Heart left ventricle (tissue), 16 donors: ENCODE results near the gene CYB5RL. TPM values are rescaled to one million over a fixed set of nuclear protein-coding genes. Genes with fewer than 3 reads are reported as not detected.
A peak's percentile ranks its signal among the peaks of the same experiment; 100 is the strongest.

Source experiments
- ATAC-seq, 4 donors: fragments of 200-7000 bp; cut with Tn5 transposase; one replicate each; pipeline ENCODE4 v1.9.1; 2020 to 2022; ENCODE audit warnings: moderate library complexity in 4 of 4, mild to moderate bottlenecking in 3 of 4, moderate number of reproducible peaks in 1 of 4
- DNase-seq, 5 donors: peaks; one replicate each; pipeline ENCODE4 v3.0.0-alpha.2; 2020
- H3K27ac ChIP-seq, 12 donors: fragments of 200-600 bp; sonication (generic) in 4 of 12; one replicate each; pipeline versions ENCODE4 v1.5.0 to v1.8.0; 2016 to 2022; ENCODE audit warnings: mild to moderate bottlenecking in 2 of 12
- H3K27me3 ChIP-seq, 9 donors: fragments of 200-600 bp; sonication (generic) in 2 of 9; one replicate each; pipeline versions ENCODE4 v1.5.1 to v1.8.0; 2016 to 2022; ENCODE audit warnings: mild to moderate bottlenecking in 3 of 9
- H3K36me3 ChIP-seq, 9 donors: fragments of 200-600 bp; sonication (generic) in 2 of 9; one replicate each; pipeline versions ENCODE4 v1.5.0 to v1.8.0; 2018 to 2022; ENCODE audit warnings: mild to moderate bottlenecking in 2 of 9
- H3K4me1 ChIP-seq, 12 donors: fragments of 200-600 bp; sonication (generic) in 4 of 12; one replicate each; pipeline versions ENCODE4 v1.5.0 to v1.8.0; 2016 to 2022; ENCODE audit warnings: mild to moderate bottlenecking in 3 of 12
- H3K4me3 ChIP-seq, 12 donors: fragments of 200-600 bp; sonication (generic) in 4 of 12; one replicate each; pipeline versions ENCODE4 v1.5.0 to v1.8.0; 2017 to 2022; ENCODE audit warnings: mild to moderate bottlenecking in 9 of 12, moderate library complexity in 4 of 12
- H3K9me3 ChIP-seq, 12 donors: fragments of 200-600 bp; sonication (generic) in 4 of 12; one replicate each; pipeline versions ENCODE4 v1.5.0 to v1.8.0; 2016 to 2022; ENCODE audit warnings: mild to moderate bottlenecking in 1 of 12
- POLR2A ChIP-seq, 2 donors: fragments of 450-650 bp; IDR thresholded peaks; one replicate each; pipeline ENCODE4 v1.6.1; 2017; ENCODE audit warnings: antibody characterized with exemption in 2 of 2, mild to moderate bottlenecking in 2 of 2, moderate library complexity in 2 of 2
- WGBS, 4 donors: extraction: QIAGEN DNeasy Blood & Tissue Kit in 2 of 4; methylation state at CpG; one replicate each; pipeline versions ENCODE4 v1.1.5 to v1.1.7; 2013 to 2018; 5-methylcytosine and 5-hydroxymethylcytosine counted together
- intact Hi-C, 10 donors: fragments of 100-400 bp; cut with DNase I; formaldehyde crosslinking; loops; one replicate each; pipeline versions ENCODE4 v1.11.1 to v1.14.2; 2022
- polyA plus RNA-seq, 2 donors: library from polyadenylated mRNA; stranded (reverse); fragments of 200-250 nt; gene quantifications; one replicate each; pipeline ENCODE4 v1.2.3, GENCODE V29; 2013
- total RNA-seq, 9 donors: library from RNA; depleted of rRNA in 2 of 9; stranded (reverse); fragments of >200 nt in 2 of 9; fragmentation: NEBNext Ultra II Directional in 3 of 9; extraction: Animal tissue kit (Norgen Biotek cat#: 25700) in 3 of 9; gene quantifications; one replicate each; pipeline versions ENCODE4 v1.1.0 to v1.2.4, GENCODE V29; 2016 to 2023
- TF ChIP-seq, protein P1 (sequence below), 12 donors: fragments of 200-600 bp; sonication (generic) in 4 of 12; IDR thresholded peaks; one replicate each; pipeline versions ENCODE4 v1.5.0 to v1.8.0; 2018 to 2022; ENCODE audit warnings: antibody characterized with exemption in 12 of 12, mild to moderate bottlenecking in 5 of 12
- donor health status: ischemic (EF 13 %, LVEDD 7.1; RV severe dilation, severe dysfunction).
- donor health status: healthy with polysubstance abuse.
- donor health status: DM: no; HTN: yes; CAD: no.
- donor health status: DM: no; HTN: no; CAD: no.
- donor health status: ischemic (EF 25% LVEDD 6.9; RV normal size, moderate dysfunction).
- donor health status: ischemic (EF 25% LVEDD 5.7; RV mildly dilated, moderate dysfunction).
- donor health status: healthy.
- donor health status: DM: yes; HTN: yes; CAD: no.
- donor health status: ischemic (EF 35%, LVEDD 5.7; RV mildly dilated, moderate dysfunction).
- donor health status: nonischemic (EF 11% LVEDD 7.7; RV severe dilation, severe dysfunction).
- donor health status: DM: yes; HTN: yes; CAD: no.
- donor health status: PGD.
- donor health status: ischemic (EF 29% LVEDD 5.4; RV normal size, mild dysfunction).
- donor health status: nonischemic (EF 23%, LVEDD 6.1; RV moderate dilation, normal function).

Gene CYB5RL
- total and polyA plus RNA-seq, 11 donors: 2.2 to 7.5 (median 4.3) TPM

DNA sequence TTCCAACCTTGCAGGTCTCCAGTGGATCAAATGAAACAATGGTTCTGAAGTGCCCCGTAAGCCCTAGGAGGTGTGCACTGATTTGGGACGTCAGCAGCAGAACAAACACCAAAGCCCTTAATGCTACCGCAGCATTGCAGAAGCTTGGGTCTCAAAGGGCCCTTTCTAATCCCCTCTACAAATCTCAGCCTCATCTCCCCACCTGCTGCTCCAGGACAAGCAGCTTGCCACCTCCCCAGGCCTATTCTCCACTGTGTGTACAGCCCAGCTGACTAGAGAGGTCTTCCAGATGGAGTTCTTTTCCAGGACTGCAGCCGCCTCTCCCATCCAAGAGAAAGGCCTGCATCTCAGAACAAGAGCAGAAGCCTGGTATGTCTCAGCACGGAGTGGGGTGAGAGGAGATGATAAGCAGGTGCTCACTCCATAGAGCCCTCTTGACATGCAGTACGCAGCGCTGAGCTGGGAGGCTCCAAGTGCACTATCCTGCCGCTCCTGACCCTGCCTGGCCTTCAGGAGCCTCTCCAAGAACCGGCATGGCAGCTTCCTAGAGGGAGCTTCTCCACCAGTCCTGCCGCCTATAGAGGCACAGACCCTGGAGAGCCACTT, 46.4 kb upstream of the CYB5RL start:
- intact Hi-C loops: no loop called here
- H3K4me3 ChIP-seq: no peak overlapping the region
- peaks cover 0 to 43% (median 6%) of the 10 kb centered on the region in 12 donors for H3K4me1 ChIP-seq
- ATAC-seq (peak; percentile 43 to 78 (median 61)), DNase-seq (peak in 2 of 5 donors; percentile 40 to 60)
- no peaks in the 10 kb centered on the region for H3K9me3 ChIP-seq
- TF ChIP-seq POLR2A (IDR thresholded peaks at IDR 0.05): no peak
- TF ChIP-seq, protein P1, sequence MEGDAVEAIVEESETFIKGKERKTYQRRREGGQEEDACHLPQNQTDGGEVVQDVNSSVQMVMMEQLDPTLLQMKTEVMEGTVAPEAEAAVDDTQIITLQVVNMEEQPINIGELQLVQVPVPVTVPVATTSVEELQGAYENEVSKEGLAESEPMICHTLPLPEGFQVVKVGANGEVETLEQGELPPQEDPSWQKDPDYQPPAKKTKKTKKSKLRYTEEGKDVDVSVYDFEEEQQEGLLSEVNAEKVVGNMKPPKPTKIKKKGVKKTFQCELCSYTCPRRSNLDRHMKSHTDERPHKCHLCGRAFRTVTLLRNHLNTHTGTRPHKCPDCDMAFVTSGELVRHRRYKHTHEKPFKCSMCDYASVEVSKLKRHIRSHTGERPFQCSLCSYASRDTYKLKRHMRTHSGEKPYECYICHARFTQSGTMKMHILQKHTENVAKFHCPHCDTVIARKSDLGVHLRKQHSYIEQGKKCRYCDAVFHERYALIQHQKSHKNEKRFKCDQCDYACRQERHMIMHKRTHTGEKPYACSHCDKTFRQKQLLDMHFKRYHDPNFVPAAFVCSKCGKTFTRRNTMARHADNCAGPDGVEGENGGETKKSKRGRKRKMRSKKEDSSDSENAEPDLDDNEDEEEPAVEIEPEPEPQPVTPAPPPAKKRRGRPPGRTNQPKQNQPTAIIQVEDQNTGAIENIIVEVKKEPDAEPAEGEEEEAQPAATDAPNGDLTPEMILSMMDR (IDR thresholded peaks at IDR 0.05): no peak
- WGBS, 4 donors: 53 to 63% (median 58%) methylated on average over 5 to 10 of the region's 10 CpGs
- H3K27me3 ChIP-seq: no peaks in the 10 kb centered on the region
- H3K27ac ChIP-seq: peak overlapping the region in 2 of 12 donors; percentile 17 to 18
- H3K36me3 ChIP-seq: peaks cover 0 to 39% (median 24%) of the 10 kb centered on the region in 9 donors

DNA sequence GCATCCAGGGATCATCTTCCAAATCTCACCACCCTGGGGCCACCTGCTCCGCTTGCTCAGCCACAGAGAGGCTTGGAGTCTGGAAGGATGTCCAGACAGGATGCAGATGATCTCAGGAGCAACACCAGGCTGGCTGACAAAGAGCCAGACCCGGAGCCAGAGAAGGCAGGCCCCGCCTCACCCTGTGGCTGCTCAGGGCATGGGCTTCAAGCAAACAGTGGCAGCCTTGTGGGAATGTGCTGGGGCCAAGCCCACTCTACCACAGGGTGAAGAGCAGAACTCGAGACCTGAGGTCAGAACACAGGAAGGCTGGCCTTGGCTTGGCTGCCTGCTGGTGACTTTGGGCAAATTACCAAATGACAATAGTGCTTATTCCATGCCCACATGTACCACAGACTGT, 45.7 kb upstream of the CYB5RL start:
- no peak overlapping the region for H3K27ac ChIP-seq
- 50 to 63% (median 59%) methylated on average over 1 to 4 of the region's 4 CpGs for WGBS, 4 donors
- H3K9me3 ChIP-seq: no peaks in the 10 kb centered on the region
- H3K36me3 ChIP-seq: peaks cover 0 to 37% (median 22%) of the 10 kb centered on the region in 9 donors
- peak in 3 of 4 donors; percentile 7 to 15 (median 14) for ATAC-seq
- intact Hi-C loops: no loop called here
- no peaks in the 10 kb centered on the region for H3K27me3 ChIP-seq
- DNase-seq: no peak
- H3K4me3 ChIP-seq: no peak overlapping the region
- H3K4me1 ChIP-seq: peaks cover 0 to 41% (median 6%) of the 10 kb centered on the region in 12 donors
- TF ChIP-seq, protein P1 (IDR thresholded peaks at IDR 0.05): no peak
- TF ChIP-seq POLR2A (IDR thresholded peaks at IDR 0.05): no peak

DNA sequence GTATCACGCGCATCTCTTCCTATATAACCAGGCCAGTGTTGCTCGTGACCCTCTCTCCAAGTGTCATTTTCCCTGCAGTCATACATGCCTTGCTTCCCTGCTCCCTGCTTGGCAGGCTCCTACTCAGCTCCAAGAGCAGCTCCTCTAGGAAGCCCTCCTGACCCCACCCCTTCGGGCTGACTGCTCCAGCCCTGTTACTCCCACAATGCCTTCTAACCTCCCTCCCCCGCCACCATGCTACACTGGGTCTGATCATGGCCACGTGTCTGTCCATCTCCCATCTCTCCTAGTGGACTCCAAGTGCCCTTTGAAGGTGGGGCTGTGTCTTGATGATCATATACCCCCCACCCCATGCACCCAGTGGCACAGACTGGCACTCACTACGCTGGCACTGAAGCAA, 44.8 kb upstream of the CYB5RL start:
- H3K36me3 ChIP-seq: peaks cover 0 to 35% (median 22%) of the 10 kb centered on the region in 9 donors
- H3K27me3 ChIP-seq: no peaks in the 10 kb centered on the region
- H3K4me3 ChIP-seq: no peak overlapping the region
- H3K9me3 ChIP-seq: no peaks in the 10 kb centered on the region
- 88 to 94% (median 92%) methylated on average over 7 of the region's 7 CpGs for WGBS, 4 donors
- no peak for DNase-seq
- intact Hi-C loops: no loop called here
- peaks cover 0 to 34% (median 6%) of the 10 kb centered on the region in 12 donors for H3K4me1 ChIP-seq
- TF ChIP-seq, protein P1 (IDR thresholded peaks at IDR 0.05): no peak
- TF ChIP-seq POLR2A (IDR thresholded peaks at IDR 0.05): no peak
- no peak overlapping the region for H3K27ac ChIP-seq
- no peak for ATAC-seq

DNA sequence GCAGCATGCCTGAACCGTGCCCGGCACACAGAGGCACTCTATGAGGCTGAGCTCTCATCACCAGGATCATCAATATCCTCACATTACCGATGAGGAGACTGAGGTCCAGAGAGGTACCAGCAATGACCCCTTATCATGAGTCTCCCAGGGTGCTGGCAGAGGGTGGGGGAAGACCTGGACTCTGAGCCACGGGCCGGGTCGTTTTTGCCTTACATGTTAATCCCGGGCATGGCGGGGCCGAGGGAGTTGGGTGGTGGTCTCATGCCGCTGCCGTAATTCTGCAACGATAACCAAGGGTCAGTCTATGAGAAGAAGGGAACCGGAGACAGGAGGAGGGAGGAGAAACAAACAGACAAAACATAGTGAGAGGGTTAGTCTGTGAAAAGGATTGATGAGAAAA, 43.2 kb upstream of the CYB5RL start:
- H3K4me1 ChIP-seq: peaks cover 0 to 30% (median 6%) of the 10 kb centered on the region in 12 donors
- no peaks in the 10 kb centered on the region for H3K27me3 ChIP-seq
- H3K4me3 ChIP-seq: no peak overlapping the region
- H3K9me3 ChIP-seq: no peaks in the 10 kb centered on the region
- WGBS, 4 donors: 95 to 96% (median 96%) methylated on average over 13 of the region's 13 CpGs
- H3K36me3 ChIP-seq: peaks cover 0 to 46% (median 28%) of the 10 kb centered on the region in 9 donors
- ATAC-seq: no peak
- intact Hi-C loops: no loop called here
- TF ChIP-seq POLR2A (IDR thresholded peaks at IDR 0.05): no peak
- TF ChIP-seq, protein P1 (IDR thresholded peaks at IDR 0.05): no peak
- H3K27ac ChIP-seq: no peak overlapping the region
- DNase-seq: no peak
